Activated CD4-positive, alpha-beta memory T cell treated with anti-CD3 and anti-CD28 coated beads, Interleukin-2, amount 10 ng/mL, durations not matched to agents 7 days and 5 days (primary cell): Measurements from ENCODE around the gene TANGO6. TPM values are rescaled to one million over a fixed set of nuclear protein-coding genes. Genes with fewer than 3 reads are reported as not detected.

ENCODE experiments used
- CTCF ChIA-PET: fragments of 350-600 bp; sonication (Branson Sonifier 250); formaldehyde crosslinking; loops from one replicate; lab custom pipeline; 2021; ENCODE audit warnings: antibody characterized with exemption, inconsistent platforms; lab: Charles Lee
- POLR2A ChIA-PET: fragments of 350-600 bp; sonication (Branson Sonifier 250); formaldehyde crosslinking; loops from one replicate; lab custom pipeline; 2021; ENCODE audit warnings: antibody characterized with exemption; lab: Charles Lee
- DNase-seq: peaks from one replicate; pipeline ENCODE4 v3.0.0-alpha.2; 2020
- H3K27ac Mint-ChIP-seq: one replicate; pipeline ENCODE4 v1.8.0; 2021; ENCODE audit warnings: mild to moderate bottlenecking, mixed read lengths
- H3K27me3 Mint-ChIP-seq: one replicate; pipeline ENCODE4 v1.8.0; 2021; ENCODE audit warnings: mixed read lengths
- H3K36me3 Mint-ChIP-seq: one replicate; pipeline ENCODE4 v1.8.0; 2021; ENCODE audit warnings: low read depth, mixed read lengths
- H3K4me1 Mint-ChIP-seq: one replicate; pipeline ENCODE4 v1.8.0; 2021; ENCODE audit warnings: mixed read lengths
- H3K4me3 Mint-ChIP-seq: one replicate; pipeline ENCODE4 v1.8.0; 2021; ENCODE audit warnings: mild to moderate bottlenecking, mixed read lengths
- H3K9me3 Mint-ChIP-seq: one replicate; pipeline ENCODE4 v1.8.0; 2021; ENCODE audit warnings: mixed read lengths
- total RNA-seq, 2 experiments: library from RNA; stranded (reverse); gene quantifications; one replicate each; pipeline ENCODE4 v1.2.3, GENCODE V29; 2021

The TANGO6 gene
- total RNA-seq, 2 experiments from 2014 or later, result 20.7 to 22.3 TPM

- Mint-ChIP-seq H3K36me3 (peaks cover 50% of the 10 kb centered on the region), H3K27ac (no peak overlapping the region), H3K9me3 (no peaks in the 10 kb centered on the region), H3K27me3 (no peaks in the 10 kb centered on the region), H3K4me3 (no peak overlapping the region), H3K4me1 (peaks cover 3% of the 10 kb centered on the region)
- DNase-seq, result no peak
- POLR2A ChIA-PET, result no interaction called here
- CTCF ChIA-PET, result no interaction called here
Observed at GRCh38 chr16:68931196-68931595, 87.9 kb downstream of the TANGO6 start.

DNA sequence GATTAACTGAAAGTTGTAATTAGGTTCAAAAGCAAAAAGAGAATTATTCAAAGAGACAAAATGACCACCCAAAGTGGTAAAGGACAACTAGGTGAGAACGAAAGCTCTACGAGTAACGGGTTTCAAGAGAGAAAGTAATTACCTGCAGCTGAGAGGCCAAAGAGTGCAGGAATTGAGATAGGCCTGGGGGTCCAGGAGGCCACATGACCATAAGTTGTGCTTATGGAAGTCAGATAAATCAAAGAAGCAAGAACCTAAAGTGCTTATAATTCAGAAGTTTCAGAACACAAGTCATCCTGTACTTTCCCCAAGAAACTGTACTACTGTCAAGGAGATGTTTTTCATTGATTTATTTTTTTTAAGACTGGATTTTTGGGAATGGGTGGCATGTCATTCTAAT, 91.1 kb downstream of the TANGO6 start:
- H3K36me3 Mint-ChIP-seq, result peaks cover 39% of the 10 kb centered on the region
- H3K4me3 Mint-ChIP-seq, result no peak overlapping the region
- H3K27ac Mint-ChIP-seq, result no peak overlapping the region
- H3K9me3 Mint-ChIP-seq, result no peaks in the 10 kb centered on the region
- H3K4me1 Mint-ChIP-seq, result peaks cover 4% of the 10 kb centered on the region
- DNase-seq, result no peak
- H3K27me3 Mint-ChIP-seq, result no peaks in the 10 kb centered on the region
- ChIA-PET POLR2A (no interaction called here), CTCF (interaction anchor here (1.0 kb wide), 1 partner anchor 414 kb away, joined by 3 read pairs; no protein-coding TSS in a partner anchor)

GRCh38 chr16:68935008-68935407, 91.7 kb downstream of the TANGO6 start:
- Mint-ChIP-seq H3K4me3 (no peak overlapping the region), H3K27ac (no peak overlapping the region), H3K4me1 (peaks cover 4% of the 10 kb centered on the region), H3K36me3 (peaks cover 34% of the 10 kb centered on the region), H3K9me3 (no peaks in the 10 kb centered on the region), H3K27me3 (no peaks in the 10 kb centered on the region)
- ChIA-PET CTCF (interaction anchor here (1.0 kb wide), 1 partner anchor 414 kb away, joined by 3 read pairs; no protein-coding TSS in a partner anchor), POLR2A (no interaction called here)
- no peak for DNase-seq

DNA sequence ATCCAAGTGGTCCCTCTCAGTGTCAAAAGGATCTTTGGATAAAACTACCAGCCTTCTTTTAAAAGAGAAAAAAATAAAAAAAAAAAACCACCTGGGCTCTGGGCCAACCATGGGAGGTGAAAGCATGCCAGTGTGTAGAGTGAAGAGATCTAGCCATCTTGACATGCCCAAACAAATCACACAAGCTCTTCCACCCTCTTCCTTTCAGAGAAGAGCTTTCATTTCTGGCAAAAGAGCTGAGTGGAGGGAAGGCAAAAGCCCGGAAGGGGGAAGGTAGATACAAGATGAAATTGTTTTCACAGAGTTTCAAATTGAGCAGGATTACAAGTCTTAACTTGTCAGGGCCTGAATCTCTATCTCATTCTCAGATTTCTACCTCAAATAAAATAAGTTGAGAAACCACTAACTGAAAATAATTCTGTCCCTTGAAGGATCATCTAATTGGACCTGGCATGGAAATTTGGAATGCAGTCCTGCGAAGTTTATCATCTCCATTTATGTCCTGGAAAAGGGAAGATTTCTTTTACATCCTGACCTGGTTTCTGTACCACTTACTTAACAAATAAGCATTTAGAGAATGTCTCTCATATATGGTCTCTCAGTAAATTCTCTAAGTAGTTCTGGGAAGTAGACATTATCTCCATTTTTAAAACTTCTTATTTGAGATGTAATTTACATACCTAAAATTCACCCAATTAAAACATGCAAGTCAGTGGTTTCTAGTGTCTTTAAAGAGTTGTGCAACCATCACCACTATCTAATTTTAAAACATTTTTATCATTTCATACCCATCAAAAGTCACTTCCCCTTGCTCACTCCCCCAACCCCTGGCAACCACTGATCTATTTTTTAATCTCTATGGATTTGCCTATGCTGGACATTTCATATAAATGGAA, 93.7 kb downstream of the TANGO6 start:
- CTCF ChIA-PET, result no interaction called here
- H3K4me3 Mint-ChIP-seq, result no peak overlapping the region
- peaks cover 4% of the 10 kb centered on the region for H3K4me1 Mint-ChIP-seq
- POLR2A ChIA-PET, result no interaction called here
- no peaks in the 10 kb centered on the region for H3K27me3 Mint-ChIP-seq
- DNase-seq, result no peak
- no peaks in the 10 kb centered on the region for H3K9me3 Mint-ChIP-seq
- H3K36me3 Mint-ChIP-seq, result peaks cover 25% of the 10 kb centered on the region
- H3K27ac Mint-ChIP-seq, result no peak overlapping the region

DNA sequence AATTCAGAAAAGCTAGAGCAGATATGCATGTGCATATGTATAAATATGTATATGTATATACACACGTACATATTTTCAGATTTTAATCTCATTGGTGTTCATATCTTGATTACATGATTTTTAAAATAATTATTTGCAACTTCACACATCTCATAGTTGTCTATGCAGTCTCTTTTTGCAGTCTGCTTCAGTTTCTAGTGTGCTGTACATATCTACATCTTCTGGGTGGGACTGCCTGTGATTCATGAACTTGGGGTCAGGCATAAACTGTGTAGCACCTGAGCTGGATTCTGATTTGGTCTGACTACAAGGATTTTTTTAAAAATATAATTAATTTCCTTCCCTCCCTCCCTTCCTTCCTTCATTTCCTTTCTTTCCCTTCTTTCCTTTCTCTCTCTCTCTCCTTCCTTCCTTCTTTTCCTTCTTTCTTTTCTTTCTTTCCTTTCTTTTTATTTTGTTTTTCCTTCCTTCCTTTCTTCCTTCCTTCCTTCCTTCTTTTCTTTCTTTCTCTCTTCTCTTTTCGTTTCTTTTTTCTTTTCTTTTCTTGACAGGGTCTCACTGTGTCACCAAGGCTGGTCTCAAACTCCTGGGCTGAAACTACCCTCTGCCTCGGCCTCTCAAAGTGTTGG, 96.5 kb downstream of the TANGO6 start:
- Mint-ChIP-seq H3K36me3 (peaks cover 34% of the 10 kb centered on the region), H3K9me3 (peaks cover 10% of the 10 kb centered on the region), H3K4me1 (peaks cover 3% of the 10 kb centered on the region), H3K4me3 (no peak overlapping the region), H3K27ac (no peak overlapping the region), H3K27me3 (no peaks in the 10 kb centered on the region)
- DNase-seq, result no peak
- ChIA-PET CTCF (no interaction called here), POLR2A (no interaction called here)

DNA sequence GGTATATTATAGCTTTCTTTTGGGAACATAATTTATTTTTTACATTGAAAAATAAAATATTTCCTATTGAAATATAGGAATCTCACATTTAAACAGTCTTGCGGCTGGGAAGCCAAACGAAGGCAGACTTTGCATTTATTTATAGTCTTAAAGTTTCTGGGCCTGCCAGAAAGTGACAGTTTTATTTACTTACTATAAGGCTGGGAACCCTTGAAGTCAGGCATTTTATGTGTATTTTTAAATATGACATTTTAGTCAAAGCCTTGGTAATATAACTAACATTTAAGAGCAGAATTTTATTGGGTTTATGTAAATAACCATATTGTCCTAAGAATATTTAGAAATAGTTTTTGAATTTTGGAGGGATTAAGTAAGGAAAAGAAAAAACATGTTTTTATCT, 97.5 kb downstream of the TANGO6 start:
- no peak for DNase-seq
- H3K27ac Mint-ChIP-seq, result no peak overlapping the region
- CTCF ChIA-PET, result interaction anchor here (0.5 kb wide), 1 partner anchor 702 kb away, joined by 3 read pairs; no protein-coding TSS in a partner anchor
- peaks cover 2% of the 10 kb centered on the region for H3K4me1 Mint-ChIP-seq
- peaks cover 10% of the 10 kb centered on the region for H3K9me3 Mint-ChIP-seq
- POLR2A ChIA-PET, result no interaction called here
- no peak overlapping the region for H3K4me3 Mint-ChIP-seq
- peaks cover 37% of the 10 kb centered on the region for H3K36me3 Mint-ChIP-seq
- no peaks in the 10 kb centered on the region for H3K27me3 Mint-ChIP-seq

GRCh38 chr16:68943961-68944360, 100.6 kb downstream of the TANGO6 start:
- no peak overlapping the region for H3K27ac Mint-ChIP-seq
- no peaks in the 10 kb centered on the region for H3K27me3 Mint-ChIP-seq
- no peaks in the 10 kb centered on the region for H3K4me1 Mint-ChIP-seq
- peaks cover 28% of the 10 kb centered on the region for H3K36me3 Mint-ChIP-seq
- DNase-seq, result no peak
- peaks cover 10% of the 10 kb centered on the region for H3K9me3 Mint-ChIP-seq
- ChIA-PET CTCF (no interaction called here), POLR2A (no interaction called here)
- no peak overlapping the region for H3K4me3 Mint-ChIP-seq

GRCh38 chr16:68948230-68948910, 105.0 kb downstream of the TANGO6 start:
- ChIA-PET POLR2A (no interaction called here), CTCF (no interaction called here)
- peaks cover 19% of the 10 kb centered on the region for H3K36me3 Mint-ChIP-seq
- H3K4me1 Mint-ChIP-seq, result no peaks in the 10 kb centered on the region
- H3K4me3 Mint-ChIP-seq, result no peak overlapping the region
- H3K27ac Mint-ChIP-seq, result no peak overlapping the region
- no peaks in the 10 kb centered on the region for H3K27me3 Mint-ChIP-seq
- no peak for DNase-seq
- peaks cover 10% of the 10 kb centered on the region for H3K9me3 Mint-ChIP-seq

- Mint-ChIP-seq H3K27me3 (no peaks in the 10 kb centered on the region), H3K27ac (no peak overlapping the region), H3K4me1 (no peaks in the 10 kb centered on the region), H3K4me3 (no peak overlapping the region), H3K36me3 (no peaks in the 10 kb centered on the region), H3K9me3 (no peaks in the 10 kb centered on the region)
- CTCF ChIA-PET, result no interaction called here
- DNase-seq, result no peak
- POLR2A ChIA-PET, result no interaction called here
Observed at GRCh38 chr16:68951991-68952877, 108.9 kb downstream of the TANGO6 start.

- no peaks in the 10 kb centered on the region for H3K27me3 Mint-ChIP-seq
- DNase-seq, result no peak
- H3K36me3 Mint-ChIP-seq, result no peaks in the 10 kb centered on the region
- H3K4me3 Mint-ChIP-seq, result no peak overlapping the region
- ChIA-PET POLR2A (no interaction called here), CTCF (no interaction called here)
- no peaks in the 10 kb centered on the region for H3K4me1 Mint-ChIP-seq
- H3K27ac Mint-ChIP-seq, result no peak overlapping the region
- H3K9me3 Mint-ChIP-seq, result no peaks in the 10 kb centered on the region
Observed at GRCh38 chr16:68954911-68955635, 111.7 kb downstream of the TANGO6 start.

GRCh38 chr16:68960910-68961309, 117.6 kb downstream of the TANGO6 start:
- H3K4me3 Mint-ChIP-seq, result no peak overlapping the region
- CTCF ChIA-PET, result interaction anchor here (1.3 kb wide), 1 partner anchor 8 kb away, joined by 4 read pairs; no protein-coding TSS in a partner anchor
- H3K4me1 Mint-ChIP-seq, result no peaks in the 10 kb centered on the region

More at GRCh38 chr16:68960910-68961309, 117.6 kb downstream of the TANGO6 start:
- H3K27ac Mint-ChIP-seq, result no peak overlapping the region
- H3K9me3 Mint-ChIP-seq, result no peaks in the 10 kb centered on the region
- POLR2A ChIA-PET, result no interaction called here
- no peaks in the 10 kb centered on the region for H3K27me3 Mint-ChIP-seq
- no peak for DNase-seq
- no peaks in the 10 kb centered on the region for H3K36me3 Mint-ChIP-seq
